ENCODE results near the gene GRIK4.

The GRIK4 gene, protein sequence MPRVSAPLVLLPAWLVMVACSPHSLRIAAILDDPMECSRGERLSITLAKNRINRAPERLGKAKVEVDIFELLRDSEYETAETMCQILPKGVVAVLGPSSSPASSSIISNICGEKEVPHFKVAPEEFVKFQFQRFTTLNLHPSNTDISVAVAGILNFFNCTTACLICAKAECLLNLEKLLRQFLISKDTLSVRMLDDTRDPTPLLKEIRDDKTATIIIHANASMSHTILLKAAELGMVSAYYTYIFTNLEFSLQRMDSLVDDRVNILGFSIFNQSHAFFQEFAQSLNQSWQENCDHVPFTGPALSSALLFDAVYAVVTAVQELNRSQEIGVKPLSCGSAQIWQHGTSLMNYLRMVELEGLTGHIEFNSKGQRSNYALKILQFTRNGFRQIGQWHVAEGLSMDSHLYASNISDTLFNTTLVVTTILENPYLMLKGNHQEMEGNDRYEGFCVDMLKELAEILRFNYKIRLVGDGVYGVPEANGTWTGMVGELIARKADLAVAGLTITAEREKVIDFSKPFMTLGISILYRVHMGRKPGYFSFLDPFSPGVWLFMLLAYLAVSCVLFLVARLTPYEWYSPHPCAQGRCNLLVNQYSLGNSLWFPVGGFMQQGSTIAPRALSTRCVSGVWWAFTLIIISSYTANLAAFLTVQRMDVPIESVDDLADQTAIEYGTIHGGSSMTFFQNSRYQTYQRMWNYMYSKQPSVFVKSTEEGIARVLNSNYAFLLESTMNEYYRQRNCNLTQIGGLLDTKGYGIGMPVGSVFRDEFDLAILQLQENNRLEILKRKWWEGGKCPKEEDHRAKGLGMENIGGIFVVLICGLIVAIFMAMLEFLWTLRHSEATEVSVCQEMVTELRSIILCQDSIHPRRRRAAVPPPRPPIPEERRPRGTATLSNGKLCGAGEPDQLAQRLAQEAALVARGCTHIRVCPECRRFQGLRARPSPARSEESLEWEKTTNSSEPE

GRCh38 chr11:120511116-120511819, at the start of gene GRIK4:
GRIK4 (plus strand) TSS chr11:120511748; CDS start chr11:120660319, 148,571 bp downstream.
- Histone ChIP-seq H3K4me1 (ENCODE audit: control insufficient read depth, low read depth, low read length) (no peaks in the 10 kb centered on the region), H3K27me3 (ENCODE audit: control insufficient read depth, insufficient read depth, low read length) (peaks cover 44% of the 10 kb centered on the region), H3K9ac (ENCODE audit: low read length) (no peak within 1 kb of the TSS), H3K9me3 (ENCODE audit: control insufficient read depth, low read depth, low read length) (no peaks in the 10 kb centered on the region), H3K4me3 (ENCODE audit: low read length) (peak within 1 kb of the TSS; percentile 45), H3K36me3 (ENCODE audit: control insufficient read depth, low read depth, low read length) (no peaks in the 10 kb centered on the region), H3K27ac (ENCODE audit: low read length) (no peak within 1 kb of the TSS)

GRCh38 chr11:120462825-120463224, 48.7 kb upstream of the GRIK4 start:
- Histone ChIP-seq H3K9me3 (ENCODE audit: control insufficient read depth, low read depth, low read length) (no peaks in the 10 kb centered on the region), H3K27me3 (ENCODE audit: control insufficient read depth, insufficient read depth, low read length) (no peaks in the 10 kb centered on the region), H3K4me3 (ENCODE audit: low read length) (no peak overlapping the region), H3K4me1 (ENCODE audit: control insufficient read depth, low read depth, low read length) (no peaks in the 10 kb centered on the region), H3K9ac (ENCODE audit: low read length) (no peak overlapping the region), H3K36me3 (ENCODE audit: control insufficient read depth, low read depth, low read length) (peaks cover 45% of the 10 kb centered on the region), H3K27ac (ENCODE audit: low read length) (no peak overlapping the region)

GRCh38 chr11:120465921-120466534, 45.5 kb upstream of the GRIK4 start:
- H3K4me1 ChIP-seq (ENCODE audit: control insufficient read depth, low read depth, low read length) = no peaks in the 10 kb centered on the region
- H3K4me3 ChIP-seq (ENCODE audit: low read length) = no peak overlapping the region
- no peaks in the 10 kb centered on the region for H3K9me3 ChIP-seq (ENCODE audit: control insufficient read depth, low read depth, low read length)
- H3K36me3 ChIP-seq (ENCODE audit: control insufficient read depth, low read depth, low read length) = peaks cover 39% of the 10 kb centered on the region
- H3K27ac ChIP-seq (ENCODE audit: low read length) = no peak overlapping the region
- H3K9ac ChIP-seq (ENCODE audit: low read length) = no peak overlapping the region
- no peaks in the 10 kb centered on the region for H3K27me3 ChIP-seq (ENCODE audit: control insufficient read depth, insufficient read depth, low read length)

GRCh38 chr11:120467627-120468026, 43.9 kb upstream of the GRIK4 start:
- Histone ChIP-seq H3K4me3 (ENCODE audit: low read length) (no peak overlapping the region), H3K9me3 (ENCODE audit: control insufficient read depth, low read depth, low read length) (no peaks in the 10 kb centered on the region), H3K36me3 (ENCODE audit: control insufficient read depth, low read depth, low read length) (peaks cover 36% of the 10 kb centered on the region), H3K27ac (ENCODE audit: low read length) (no peak overlapping the region), H3K4me1 (ENCODE audit: control insufficient read depth, low read depth, low read length) (no peaks in the 10 kb centered on the region), H3K27me3 (ENCODE audit: control insufficient read depth, insufficient read depth, low read length) (no peaks in the 10 kb centered on the region), H3K9ac (ENCODE audit: low read length) (no peak overlapping the region)

GRCh38 chr11:120471131-120471530, 40.4 kb upstream of the GRIK4 start:
- no peak overlapping the region for H3K27ac ChIP-seq (ENCODE audit: low read length)
- no peaks in the 10 kb centered on the region for H3K4me1 ChIP-seq (ENCODE audit: control insufficient read depth, low read depth, low read length)
- H3K36me3 ChIP-seq (ENCODE audit: control insufficient read depth, low read depth, low read length) = peaks cover 26% of the 10 kb centered on the region
- no peak overlapping the region for H3K9ac ChIP-seq (ENCODE audit: low read length)
- no peak overlapping the region for H3K4me3 ChIP-seq (ENCODE audit: low read length)
- no peaks in the 10 kb centered on the region for H3K27me3 ChIP-seq (ENCODE audit: control insufficient read depth, insufficient read depth, low read length)
- no peaks in the 10 kb centered on the region for H3K9me3 ChIP-seq (ENCODE audit: control insufficient read depth, low read depth, low read length)

- Histone ChIP-seq H3K9me3 (ENCODE audit: control insufficient read depth, low read depth, low read length) (no peaks in the 10 kb centered on the region), H3K27ac (ENCODE audit: low read length) (no peak overlapping the region), H3K4me3 (ENCODE audit: low read length) (no peak overlapping the region), H3K36me3 (ENCODE audit: control insufficient read depth, low read depth, low read length) (peaks cover 18% of the 10 kb centered on the region), H3K27me3 (ENCODE audit: control insufficient read depth, insufficient read depth, low read length) (no peaks in the 10 kb centered on the region), H3K9ac (ENCODE audit: low read length) (no peak overlapping the region), H3K4me1 (ENCODE audit: control insufficient read depth, low read depth, low read length) (no peaks in the 10 kb centered on the region)
These were observed 39.6 kb upstream of the GRIK4 start for GRCh38 chr11:120471994-120472393.

DNA sequence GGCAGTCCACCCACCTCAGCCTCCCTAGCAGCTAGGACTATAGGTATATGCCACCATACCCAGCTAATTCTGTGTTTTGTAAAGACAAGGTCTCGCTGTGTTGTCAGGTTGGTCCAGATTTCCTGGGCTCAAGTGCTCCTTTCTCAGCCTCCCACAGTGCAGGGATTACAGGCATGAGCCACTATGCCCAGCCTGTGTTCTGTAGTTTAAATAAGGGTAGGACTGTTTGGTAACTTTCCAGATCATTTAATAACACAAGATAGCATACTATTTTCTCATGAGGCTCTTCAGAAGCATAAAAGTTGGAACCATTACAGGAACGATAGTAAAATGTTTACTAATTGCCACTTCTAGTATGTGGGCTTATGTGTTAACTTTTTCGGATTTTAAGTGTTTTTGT, 38.0 kb upstream of the GRIK4 start:
- H3K27me3 ChIP-seq (ENCODE audit: control insufficient read depth, insufficient read depth, low read length) = no peaks in the 10 kb centered on the region
- peaks cover 24% of the 10 kb centered on the region for H3K36me3 ChIP-seq (ENCODE audit: control insufficient read depth, low read depth, low read length)
- H3K4me3 ChIP-seq (ENCODE audit: low read length) = no peak overlapping the region
- no peak overlapping the region for H3K9ac ChIP-seq (ENCODE audit: low read length)
- no peaks in the 10 kb centered on the region for H3K9me3 ChIP-seq (ENCODE audit: control insufficient read depth, low read depth, low read length)
- H3K27ac ChIP-seq (ENCODE audit: low read length) = no peak overlapping the region
- H3K4me1 ChIP-seq (ENCODE audit: control insufficient read depth, low read depth, low read length) = no peaks in the 10 kb centered on the region

DNA sequence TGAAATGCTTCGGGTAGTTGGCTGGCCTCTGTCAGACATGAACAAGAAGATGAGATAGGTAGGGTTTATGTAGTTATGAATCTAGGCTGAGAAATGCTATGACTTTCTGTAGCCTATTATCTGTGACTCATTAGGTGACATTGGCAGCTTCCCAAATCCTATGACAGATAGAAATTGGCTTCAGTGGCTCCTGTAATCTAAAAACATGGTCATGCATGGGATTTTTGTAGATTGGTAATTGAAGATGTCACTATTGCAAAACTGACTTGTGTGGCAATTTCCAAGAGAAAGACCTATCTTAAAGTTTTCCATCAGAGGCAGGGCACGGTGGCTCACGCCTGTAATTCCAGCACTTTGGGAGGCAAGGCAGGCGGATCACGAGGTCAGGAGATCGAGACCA, 29.4 kb upstream of the GRIK4 start:
- Histone ChIP-seq H3K27me3 (ENCODE audit: control insufficient read depth, insufficient read depth, low read length) (no peaks in the 10 kb centered on the region), H3K9ac (ENCODE audit: low read length) (no peak overlapping the region), H3K4me1 (ENCODE audit: control insufficient read depth, low read depth, low read length) (peaks cover 1% of the 10 kb centered on the region), H3K9me3 (ENCODE audit: control insufficient read depth, low read depth, low read length) (no peaks in the 10 kb centered on the region), H3K4me3 (ENCODE audit: low read length) (no peak overlapping the region), H3K27ac (ENCODE audit: low read length) (no peak overlapping the region), H3K36me3 (ENCODE audit: control insufficient read depth, low read depth, low read length) (peaks cover 42% of the 10 kb centered on the region)

GRCh38 chr11:120484722-120485121, 26.8 kb upstream of the GRIK4 start:
- Histone ChIP-seq H3K9me3 (ENCODE audit: control insufficient read depth, low read depth, low read length) (no peaks in the 10 kb centered on the region), H3K27ac (ENCODE audit: low read length) (no peak overlapping the region), H3K4me1 (ENCODE audit: control insufficient read depth, low read depth, low read length) (peaks cover 7% of the 10 kb centered on the region), H3K9ac (ENCODE audit: low read length) (no peak overlapping the region), H3K36me3 (ENCODE audit: control insufficient read depth, low read depth, low read length) (peaks cover 25% of the 10 kb centered on the region), H3K4me3 (ENCODE audit: low read length) (no peak overlapping the region), H3K27me3 (ENCODE audit: control insufficient read depth, insufficient read depth, low read length) (no peaks in the 10 kb centered on the region)

- H3K4me1 ChIP-seq (ENCODE audit: control insufficient read depth, low read depth, low read length) = peaks cover 7% of the 10 kb centered on the region
- H3K4me3 ChIP-seq (ENCODE audit: low read length) = no peak overlapping the region
- H3K36me3 ChIP-seq (ENCODE audit: control insufficient read depth, low read depth, low read length) = peaks cover 18% of the 10 kb centered on the region
- no peak overlapping the region for H3K27ac ChIP-seq (ENCODE audit: low read length)
- no peaks in the 10 kb centered on the region for H3K9me3 ChIP-seq (ENCODE audit: control insufficient read depth, low read depth, low read length)
- H3K27me3 ChIP-seq (ENCODE audit: control insufficient read depth, insufficient read depth, low read length) = no peaks in the 10 kb centered on the region
- H3K9ac ChIP-seq (ENCODE audit: low read length) = no peak overlapping the region
These were observed 25.4 kb upstream of the GRIK4 start for GRCh38 chr11:120486138-120486537.

DNA sequence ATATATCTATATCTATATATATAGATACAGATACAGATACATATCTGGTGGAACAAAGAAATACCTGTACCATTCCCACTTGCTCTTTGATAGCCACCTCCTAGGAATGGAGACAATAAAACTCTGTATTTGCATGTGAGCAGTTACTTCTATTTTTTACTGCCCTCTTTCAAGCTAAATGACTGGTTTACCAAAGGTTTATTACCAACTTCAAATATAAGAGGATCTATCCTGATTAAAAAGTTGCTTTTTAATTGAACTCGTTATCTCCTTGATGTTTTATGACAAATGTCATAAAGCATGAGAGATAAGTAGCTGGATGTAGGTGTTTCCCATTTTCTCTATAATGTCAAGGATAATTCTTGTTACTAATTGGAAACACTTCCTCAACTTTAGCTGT, 21.7 kb upstream of the GRIK4 start:
- H3K27me3 ChIP-seq (ENCODE audit: control insufficient read depth, insufficient read depth, low read length) = no peaks in the 10 kb centered on the region
- H3K36me3 ChIP-seq (ENCODE audit: control insufficient read depth, low read depth, low read length) = peaks cover 13% of the 10 kb centered on the region
- H3K27ac ChIP-seq (ENCODE audit: low read length) = no peak overlapping the region
- no peaks in the 10 kb centered on the region for H3K9me3 ChIP-seq (ENCODE audit: control insufficient read depth, low read depth, low read length)
- no peak overlapping the region for H3K4me3 ChIP-seq (ENCODE audit: low read length)
- H3K4me1 ChIP-seq (ENCODE audit: control insufficient read depth, low read depth, low read length) = peaks cover 7% of the 10 kb centered on the region
- H3K9ac ChIP-seq (ENCODE audit: low read length) = no peak overlapping the region
